Activated CD4-positive, CD25-positive, alpha-beta regulatory T cell treated with anti-CD3 and anti-CD28 coated beads, Interleukin-2, amount 50 U/mL, for 24 hours (primary cell): ENCODE results near the gene GPR171.
A peak's percentile ranks its signal among the peaks of the same experiment; 100 is the strongest.

Source experiments
- ATAC-seq, 2 donors: fragments of 150-1000 bp; cut with Tn5 transposase; one replicate each; pipeline ENCODE4 v1.10.0; 2021; ENCODE audit warnings: mild to moderate bottlenecking in 1 of 2, moderate library complexity in 1 of 2

The GPR171 gene

DNA sequence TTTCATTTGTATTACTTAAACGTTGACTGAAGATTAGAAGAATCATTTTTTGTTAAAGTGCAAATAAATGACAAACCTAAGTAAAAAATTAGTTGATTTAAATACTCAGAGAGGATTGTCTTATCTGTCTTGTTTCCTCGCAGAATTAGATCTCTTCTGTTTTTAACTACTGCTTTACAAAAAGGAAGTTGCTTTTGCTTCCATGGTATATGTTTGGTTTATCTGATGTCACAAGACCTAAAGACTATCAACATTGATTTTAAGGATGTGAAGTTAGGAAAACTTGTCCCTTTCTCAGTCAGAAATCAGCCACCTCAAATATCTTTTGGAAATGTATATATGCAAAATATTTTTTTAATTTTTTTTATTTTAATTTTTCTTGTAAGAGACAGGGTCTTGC is 28.7 kb downstream of the GPR171 start:
- no peak for ATAC-seq

DNA sequence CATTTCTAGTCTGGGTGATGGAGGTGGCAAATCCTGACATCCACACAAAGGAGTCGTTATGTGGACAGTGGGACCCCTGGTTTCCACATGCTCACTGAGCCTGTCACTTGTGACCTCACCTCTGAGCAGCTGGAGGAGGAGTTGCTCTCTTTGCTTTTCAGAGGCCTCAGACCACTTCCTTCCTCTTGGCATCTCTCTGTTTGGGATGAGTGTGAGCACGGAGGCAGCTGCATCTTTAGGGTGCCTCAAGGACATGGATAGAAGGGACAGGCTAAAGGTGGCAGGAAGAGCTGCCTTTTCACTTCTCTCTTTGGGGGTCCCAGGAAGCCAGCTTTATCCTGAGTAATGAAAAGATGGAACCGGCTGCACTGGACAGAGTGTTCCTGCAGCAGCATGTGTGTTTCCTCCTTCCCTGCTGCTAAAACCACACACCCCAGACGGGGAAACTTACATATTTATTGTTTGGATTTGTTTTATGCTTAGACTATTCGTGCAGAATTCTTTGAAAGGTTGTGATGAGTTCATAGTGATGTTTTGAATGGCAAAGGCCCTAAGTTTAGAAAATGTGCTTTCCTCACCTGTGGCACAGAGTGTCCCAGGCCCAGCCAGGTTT is 31.8 kb downstream of the GPR171 start:
- peak; percentile 39 to 44 for ATAC-seq

DNA sequence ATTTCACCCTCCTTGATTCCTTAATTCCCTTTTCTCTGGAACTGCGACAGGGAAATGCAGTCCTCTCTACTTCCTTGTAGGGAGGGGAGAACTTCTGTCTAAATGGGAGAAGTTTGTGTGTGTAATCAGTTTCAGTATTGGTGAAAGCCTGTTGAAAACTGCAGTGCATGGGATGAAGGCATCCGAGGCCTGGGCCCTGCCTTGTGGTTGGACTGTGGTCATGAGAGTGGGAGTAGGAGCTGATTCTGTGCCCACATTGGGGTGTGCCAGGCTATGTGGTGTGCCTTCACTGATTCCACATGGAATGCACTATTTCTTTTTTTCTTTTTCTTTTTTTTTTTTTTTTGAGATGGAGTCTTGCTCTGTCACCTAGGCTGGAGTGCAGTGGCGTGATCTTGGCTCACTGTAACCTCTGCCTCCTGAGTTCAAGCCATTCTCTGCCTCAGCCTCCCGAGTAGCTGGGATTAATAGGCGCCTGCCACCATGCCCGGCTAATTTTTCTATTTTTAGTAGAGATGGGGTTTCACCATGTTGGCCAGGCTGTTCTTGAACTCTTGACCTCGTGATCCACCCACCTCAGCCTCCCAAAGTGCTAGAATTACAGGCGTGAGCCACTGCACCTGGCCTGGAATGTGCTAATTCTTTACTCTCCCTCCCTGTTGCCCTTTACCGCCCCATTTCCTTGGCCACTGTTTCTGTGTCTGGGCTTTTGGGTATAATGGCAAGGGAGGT is 32.9 kb downstream of the GPR171 start:
- ATAC-seq, result peak in 1 of 2 donors; percentile 22

DNA sequence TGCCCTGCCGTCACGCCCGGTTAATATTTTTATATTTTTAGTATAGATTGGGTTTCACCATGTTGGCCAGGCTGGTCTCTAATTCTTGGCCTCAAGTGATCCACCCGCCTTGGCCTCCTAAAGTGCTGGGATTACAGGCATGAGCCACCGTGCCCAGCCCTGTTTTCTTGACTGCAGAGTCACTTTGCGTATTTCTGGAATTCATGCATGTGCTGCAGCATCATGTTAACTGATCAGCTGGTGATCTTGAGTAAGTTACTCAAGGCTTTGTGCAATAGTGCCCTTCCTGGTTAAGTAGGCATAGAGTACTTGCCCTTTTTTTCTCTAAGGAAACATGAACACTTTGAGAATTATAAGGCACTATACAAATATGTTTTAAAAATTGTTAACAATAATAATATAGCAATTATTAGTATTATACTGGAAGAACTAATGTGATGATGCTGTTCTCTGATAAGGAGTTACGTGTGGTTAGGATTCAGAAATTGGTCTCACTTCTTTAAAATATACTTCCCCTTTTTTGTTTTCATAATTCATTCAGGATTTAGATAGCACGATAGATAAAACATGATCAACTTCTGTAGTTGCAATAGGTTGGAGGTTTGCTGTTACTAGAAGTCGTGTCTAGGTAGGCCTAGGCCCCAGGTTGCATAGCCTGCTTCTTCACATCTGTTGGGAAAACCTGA is 33.6 kb downstream of the GPR171 start:
- ATAC-seq, result no peak

DNA sequence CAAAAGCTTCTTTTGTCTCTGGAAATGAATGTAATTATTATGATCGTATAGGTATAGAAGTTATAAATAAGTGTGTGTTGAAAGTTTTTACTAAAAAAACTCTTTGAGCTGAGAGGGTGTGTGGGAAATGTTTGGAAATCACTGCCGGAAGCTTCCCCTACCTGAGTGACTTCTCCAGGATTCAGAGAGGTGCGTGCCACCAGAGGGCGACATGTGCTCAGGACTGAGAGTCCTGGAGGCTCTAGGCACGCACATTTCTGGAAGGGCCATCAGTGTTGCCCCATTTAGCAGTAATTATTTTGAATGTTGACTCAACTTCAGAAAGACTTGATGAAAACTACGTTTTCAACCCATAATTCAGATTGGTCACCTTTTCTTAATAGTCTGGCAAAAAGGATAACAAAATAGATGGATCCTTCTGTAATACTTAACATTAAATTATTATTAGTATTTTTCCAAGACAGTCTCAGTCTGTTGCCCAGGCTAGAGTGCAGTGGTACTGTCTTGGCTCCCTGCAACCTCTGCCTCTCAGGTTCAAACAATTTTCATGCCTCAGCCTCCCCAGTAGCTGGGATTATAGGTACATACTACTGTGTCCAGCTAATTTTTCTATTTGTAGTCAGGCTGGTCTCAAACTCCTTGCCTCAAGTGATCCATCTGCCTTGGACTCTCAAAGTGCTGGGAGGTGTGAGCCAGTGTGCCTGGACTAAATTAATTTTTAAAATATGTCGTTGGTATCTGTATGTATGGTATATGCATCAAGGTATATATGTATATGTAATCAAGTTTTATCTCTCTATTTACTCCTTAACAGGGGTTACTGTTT is 34.5 kb downstream of the GPR171 start:
- peak; percentile 77 to 79 for ATAC-seq

DNA sequence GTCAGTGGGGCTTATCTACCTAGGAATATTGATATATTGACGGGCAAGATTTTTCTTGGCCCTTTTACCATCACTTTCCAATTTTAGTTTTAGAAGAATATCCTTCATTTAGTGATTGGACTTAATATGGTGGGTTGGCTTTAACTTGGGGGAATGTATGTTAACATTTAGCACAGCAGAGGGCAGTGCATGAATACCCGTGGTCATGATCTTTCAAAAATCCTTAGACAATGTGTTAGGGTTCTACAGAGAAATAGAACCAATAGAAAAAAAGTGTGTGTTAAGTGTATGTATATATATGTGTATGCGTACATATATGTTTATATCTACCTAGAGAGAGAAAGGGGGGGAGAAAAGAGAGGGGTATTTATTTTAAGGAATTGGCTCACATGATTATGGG is 36.9 kb downstream of the GPR171 start:
- ATAC-seq, result no peak

DNA sequence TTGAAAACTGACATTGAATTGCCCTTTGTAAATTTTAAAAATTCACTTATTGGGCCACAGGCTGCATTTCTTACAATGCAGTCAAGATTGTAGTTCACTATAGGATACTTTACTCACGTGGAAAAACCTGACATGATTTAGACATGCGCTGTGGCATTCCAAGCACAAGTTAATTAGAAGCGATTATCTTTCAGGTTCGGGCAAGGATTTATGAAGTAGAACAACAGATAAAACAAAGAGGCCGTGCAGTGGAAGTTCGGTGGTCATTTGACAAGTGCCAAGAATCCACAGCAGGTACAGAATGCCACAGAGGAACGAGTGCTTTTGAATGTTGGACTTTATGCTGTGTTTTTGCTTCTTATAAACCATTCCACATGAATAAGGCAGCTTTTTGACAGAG is 37.8 kb downstream of the GPR171 start:
- ATAC-seq, result no peak

DNA sequence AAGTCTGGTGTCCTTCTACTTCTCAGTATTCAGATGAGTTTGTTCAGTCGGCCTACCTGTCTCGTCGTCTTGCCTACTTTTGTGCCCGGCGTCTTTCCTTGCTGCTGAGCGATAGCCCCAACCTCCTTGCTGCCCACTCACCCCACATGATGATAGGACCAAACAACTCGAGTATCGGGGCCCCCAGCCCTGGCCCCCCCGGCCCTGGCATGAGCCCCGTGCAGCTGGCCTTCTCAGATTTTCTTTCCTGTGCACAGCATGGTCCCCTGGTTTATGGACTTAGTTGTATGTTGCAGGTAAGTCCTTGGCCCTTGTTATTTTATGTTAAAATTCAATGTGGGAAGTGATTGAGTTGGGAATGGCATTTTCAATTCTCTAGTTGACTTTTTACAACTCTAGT is 43.2 kb downstream of the GPR171 start:
- ATAC-seq, result no peak

DNA sequence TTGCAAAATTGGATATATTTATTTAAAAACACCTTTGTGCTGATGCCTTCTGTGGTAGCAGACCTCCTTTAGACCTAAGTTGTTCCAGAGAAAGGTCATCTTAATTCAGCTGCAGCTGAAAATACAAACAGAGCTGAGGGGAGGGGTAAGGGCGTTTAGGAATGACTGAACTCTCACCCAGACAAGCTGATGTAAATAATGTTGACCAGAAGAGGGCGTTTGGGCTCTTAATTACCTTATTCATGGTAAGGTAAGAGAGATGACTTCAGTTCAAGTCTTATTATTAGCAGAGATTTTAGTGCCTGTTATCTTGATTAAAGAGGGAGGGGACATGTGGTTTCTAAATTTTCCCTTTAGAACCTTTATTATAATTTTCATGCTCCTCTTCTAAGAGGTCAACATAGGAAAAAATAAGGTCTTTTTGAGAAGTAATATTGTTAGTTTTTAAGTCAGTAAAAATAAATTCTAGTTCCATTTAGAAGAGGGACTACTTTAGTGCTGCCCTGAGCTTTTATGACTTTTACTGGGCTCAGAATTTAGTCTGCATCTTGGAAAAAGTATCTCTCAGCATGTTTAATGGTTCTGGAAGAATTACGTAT is 46.3 kb downstream of the GPR171 start:
- peak; percentile 61 to 79 for ATAC-seq

DNA sequence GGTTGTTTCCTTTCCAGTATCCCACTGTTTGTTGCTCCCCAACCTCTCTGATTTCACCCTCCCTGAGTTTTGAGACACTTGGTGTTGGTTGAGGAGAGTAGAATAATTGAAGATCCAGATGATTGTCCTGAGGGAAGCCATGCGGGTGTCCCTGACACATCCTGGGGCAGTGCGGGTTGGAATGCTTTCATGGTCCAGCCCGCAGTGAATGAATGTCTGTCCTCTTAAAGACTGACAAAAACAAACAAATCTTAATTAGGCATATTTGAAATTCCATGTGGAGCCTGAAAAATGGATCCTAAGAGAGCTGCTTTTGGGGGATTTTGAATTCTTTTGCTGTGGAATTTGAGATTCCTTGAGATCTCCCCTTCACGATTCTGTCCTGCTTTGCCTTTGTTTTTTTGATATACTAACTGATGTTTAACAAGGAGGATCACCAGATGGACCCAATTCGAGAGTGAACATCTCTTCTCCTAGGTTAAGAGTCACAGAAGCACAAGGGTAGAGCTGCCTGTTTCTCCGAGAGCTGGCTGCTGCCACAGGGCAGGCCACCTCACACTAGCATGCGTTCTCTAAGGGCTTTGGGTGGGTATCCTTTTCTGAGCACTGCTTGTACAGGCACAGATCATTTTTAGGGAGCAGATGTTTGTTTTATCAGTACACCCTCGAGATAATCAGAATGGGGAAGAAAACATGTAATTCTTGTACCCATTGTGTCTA is 47.4 kb downstream of the GPR171 start:
- no peak for ATAC-seq

DNA sequence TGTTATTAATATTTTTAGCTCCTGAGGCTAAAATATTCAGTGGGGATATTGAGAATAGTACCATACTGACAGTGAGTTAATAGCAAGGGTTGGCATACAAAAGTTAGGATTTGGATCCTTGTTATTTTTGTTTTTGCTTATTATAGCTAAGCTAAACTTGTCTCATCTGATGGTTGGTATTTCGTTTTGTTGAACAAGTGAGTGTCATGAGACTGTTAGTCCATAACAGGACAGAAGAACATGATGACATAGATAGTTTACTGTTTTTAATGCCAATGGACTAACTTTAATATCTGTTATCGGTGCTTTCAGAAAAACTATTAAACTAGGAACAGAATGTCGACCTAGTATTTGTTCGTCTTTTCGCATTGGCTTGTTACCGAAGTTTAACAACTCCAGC is 48.5 kb downstream of the GPR171 start:
- no peak for ATAC-seq

DNA sequence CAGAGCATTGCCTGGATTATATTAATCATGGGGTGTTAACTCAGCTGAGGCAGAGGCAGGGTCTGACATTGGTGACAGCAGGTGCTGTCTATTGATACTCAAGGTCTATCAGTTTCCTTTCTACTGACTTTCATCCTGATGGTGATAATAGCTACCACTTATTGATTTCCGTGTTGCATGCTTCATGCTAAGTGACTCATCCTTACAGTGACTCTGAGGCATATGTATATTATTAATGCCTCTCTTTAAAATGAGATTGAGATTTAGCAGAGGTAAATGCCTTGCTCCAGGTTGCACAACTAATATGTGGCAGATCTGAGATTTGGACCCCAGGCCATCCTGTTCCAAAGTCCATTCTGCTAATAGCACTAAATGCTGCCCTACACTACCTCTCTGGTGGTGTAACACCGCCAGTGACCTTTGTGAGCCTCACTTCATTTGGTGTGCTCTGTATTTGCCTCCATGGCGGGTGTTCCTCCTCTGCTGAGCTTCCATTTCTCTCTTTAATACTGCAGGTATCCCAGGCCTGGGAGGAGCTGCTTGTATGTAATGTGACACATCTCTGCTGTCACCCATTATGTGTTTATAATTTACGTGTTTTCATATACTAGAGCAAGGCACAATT is 50.4 kb downstream of the GPR171 start:
- no peak for ATAC-seq
